DMS114 treated with DMSO at 0.1 percent for 48 hours (cell line): Measurements from ENCODE around the gene LRP1B.
"Not testable (repeated sequence)": the region's sequence is repeated elsewhere in the genome, so short reads cannot be mapped to it uniquely, and the experiment has no call there.

Source experiments
- DNase-seq: peaks from one replicate; lab custom pipeline; 2025; ENCODE audit not compliant: unreplicated experiment; lab: John Stamatoyannopoulos, UW

Gene LRP1B

DNA sequence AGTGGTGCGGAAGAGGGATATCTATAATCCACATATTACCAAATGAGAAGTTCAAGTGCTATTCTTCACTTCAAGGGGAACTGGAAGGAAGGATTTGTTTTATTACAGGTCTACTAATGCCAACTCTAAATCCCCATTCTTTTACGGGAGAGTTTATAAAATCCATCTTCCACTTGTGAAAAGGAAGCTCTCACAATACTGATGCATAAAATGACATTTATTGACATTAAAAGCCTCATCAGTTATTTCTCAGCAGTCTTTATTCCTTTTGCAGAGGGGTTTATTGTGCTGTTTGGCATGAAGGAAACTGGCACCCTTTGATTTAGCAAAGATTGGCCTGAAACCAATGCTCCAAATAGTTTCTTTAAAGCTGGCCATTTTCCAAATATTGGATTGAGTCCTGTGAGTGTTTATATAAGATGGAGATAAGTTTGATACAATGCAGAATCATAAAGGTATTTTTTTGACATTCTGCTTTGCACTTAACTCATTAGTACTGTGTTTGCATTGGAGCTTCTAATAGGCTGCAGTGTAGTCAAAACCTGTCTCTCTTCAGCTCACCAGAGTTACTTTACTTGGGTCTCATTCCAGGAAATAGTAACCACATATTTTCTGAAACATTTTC lies 26.6 kb downstream of the LRP1B start:
- no peak for DNase-seq

DNA sequence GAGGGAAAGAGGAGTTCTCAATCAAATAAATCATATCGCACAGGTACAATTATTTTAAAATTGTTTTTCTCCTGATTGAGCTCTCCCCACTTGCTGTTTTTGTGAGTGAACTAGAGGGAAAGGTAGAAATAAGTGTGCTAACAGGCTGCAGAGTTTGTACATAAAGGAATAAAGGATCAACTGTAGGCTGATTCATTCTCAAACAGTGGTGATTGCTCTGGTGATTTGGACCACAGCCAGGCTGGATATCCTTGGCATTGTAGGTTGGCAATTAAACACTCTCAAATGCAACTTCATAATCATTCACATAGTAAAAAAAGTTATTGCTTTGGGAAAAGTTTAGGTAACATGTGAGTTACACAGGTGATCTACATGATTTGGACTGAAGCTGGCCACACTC lies 29.8 kb downstream of the LRP1B start:
- no peak for DNase-seq

DNA sequence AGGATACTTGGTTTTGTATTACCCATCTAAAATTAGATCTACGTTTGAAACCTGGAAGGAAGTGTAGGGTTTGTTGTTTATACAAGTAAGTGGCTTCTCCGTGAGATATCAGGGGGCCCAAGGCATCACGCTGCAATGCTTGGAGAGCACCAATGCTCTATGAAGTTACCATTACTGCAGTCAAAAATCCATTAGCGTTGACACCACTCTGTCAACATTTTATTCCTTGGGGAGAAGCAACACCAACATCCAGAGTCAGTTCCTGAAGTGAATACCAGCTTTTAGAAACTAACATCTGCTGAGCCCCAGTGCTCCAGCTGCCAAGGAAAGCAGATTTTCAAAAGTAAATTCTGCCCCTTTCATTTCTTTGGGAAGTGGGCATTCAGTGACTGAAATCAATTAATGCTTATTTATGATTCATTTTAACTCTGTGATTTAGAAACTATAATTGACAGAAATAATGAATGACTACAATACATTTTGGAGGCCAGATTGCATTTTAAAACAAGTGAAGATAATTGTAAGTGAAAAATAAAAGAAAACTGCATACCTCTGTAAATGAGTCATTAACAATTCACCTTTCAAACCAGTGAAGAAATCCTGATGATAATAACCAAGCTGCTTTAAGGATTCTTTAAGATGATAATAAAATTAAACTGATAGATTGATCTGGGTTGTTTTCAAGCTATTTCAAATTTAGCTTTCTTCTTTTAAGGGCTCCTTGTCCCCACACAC lies 30.5 kb downstream of the LRP1B start:
- no peak for DNase-seq

DNA sequence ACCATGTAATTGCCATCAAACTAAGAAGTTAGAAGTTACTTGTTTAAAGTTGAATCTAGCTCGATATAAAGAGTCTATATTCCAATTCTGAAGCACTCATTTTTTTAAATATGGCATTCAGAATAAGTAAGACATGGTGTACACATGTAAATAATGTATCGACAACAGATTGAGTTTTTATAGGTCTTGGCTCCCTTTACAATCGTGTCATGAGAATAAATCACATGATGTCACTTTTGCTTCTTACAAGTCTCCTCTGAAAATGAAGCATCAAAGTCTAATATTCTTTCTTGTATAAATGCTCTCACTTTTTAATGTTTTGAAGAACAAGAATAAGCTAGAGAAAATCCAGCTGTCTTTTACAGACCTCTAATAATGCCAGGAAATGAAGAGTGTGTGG lies 33.1 kb downstream of the LRP1B start:
- no peak for DNase-seq

DNA sequence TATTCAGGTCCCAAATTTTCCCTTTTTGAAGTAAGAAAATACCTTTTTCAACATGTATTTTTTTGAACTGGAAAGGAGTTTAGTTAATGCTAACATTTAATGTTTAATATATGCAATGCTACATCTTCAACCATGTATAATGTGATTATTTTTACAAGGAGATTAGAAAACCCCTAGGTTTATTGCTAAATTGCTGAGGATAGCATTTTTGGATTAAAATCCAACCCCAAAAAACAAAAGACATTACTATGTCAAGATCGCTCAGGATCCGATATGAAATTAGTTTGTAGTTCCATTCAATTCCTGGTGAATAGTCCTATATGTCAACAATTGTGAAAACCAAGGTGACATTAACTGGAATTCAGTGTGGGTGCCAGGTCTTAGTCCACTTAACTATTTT lies 35.2 kb downstream of the LRP1B start:
- no peak for DNase-seq

DNA sequence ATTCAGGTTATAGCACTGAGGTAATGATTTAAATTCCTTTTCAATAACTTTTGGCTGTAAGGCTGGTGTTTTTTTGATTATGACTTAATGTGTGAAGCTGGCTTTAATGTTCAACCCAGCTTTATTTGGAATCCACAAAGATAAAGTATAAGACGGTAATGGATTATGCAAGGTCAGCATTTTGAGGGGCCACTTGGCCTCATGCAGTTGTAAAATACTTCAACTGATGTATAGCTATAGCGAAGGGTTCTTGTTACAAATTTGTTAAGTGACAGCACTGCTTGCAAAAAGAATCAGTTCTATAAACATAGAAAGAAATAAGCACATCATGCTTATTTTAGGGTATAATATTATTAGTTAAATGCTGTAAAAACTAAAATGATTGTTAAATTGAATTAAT lies 36.6 kb downstream of the LRP1B start:
- DNase-seq = no peak

DNA sequence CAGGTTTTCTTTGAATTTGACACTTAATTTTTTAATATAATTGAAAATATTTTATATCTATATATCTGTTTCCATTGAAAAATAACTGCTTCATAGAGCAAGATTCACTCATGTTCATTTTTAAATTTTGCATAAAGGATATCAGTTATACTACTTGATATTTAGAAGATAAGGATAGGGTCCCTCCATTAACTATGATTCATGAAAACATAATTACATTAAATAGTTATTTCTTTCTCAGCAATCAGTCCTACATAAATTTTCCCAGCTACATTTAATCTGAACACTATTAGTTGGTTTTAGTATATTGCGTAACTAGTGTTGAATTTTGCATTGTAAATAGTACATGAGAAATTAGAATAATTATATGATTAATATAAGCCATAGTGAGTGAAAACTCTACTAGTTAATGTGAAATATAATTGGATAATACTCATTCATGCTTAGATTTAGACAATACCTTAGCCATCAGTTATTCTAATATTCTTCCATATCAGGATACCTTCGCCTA lies 42.7 kb downstream of the LRP1B start:
- DNase-seq = no peak

DNA sequence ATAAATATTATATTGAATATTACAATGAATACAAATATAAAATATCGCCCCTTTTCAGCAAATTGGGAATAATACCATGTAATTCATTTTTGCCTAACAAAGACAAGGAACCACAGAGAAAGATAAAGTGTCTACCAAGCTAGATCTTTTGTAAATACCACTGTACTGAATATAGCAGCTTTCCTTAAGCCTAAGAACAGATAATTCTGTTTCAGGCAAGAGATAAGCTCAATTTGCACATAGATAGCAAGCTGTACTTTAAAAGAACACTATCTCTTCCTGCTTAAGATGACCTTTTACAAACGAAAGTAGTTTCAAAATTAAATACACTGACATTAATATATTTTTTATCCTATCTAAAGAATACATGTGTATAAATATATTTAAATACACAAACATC lies 43.2 kb downstream of the LRP1B start:
- DNase-seq = not testable (repeated sequence)

DNA sequence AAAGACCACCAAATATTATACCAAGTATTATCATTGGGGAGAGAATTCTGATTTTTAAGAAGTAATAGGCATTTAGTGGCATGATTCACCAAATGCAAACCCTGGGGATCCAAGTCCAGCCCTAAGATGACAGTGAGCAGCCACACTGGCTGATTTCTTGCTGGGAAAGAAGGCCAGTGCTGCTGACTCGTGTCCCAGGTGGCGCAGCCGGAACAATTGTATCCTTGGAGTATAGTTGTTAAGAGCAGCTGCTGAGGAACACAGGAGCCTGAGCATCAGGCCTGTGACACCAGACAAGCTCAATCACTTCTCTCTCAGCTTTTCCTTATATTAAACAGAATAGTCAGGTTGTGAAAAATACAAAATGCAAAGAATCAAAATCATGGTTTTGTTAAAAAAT lies 48.4 kb downstream of the LRP1B start:
- no peak for DNase-seq

DNA sequence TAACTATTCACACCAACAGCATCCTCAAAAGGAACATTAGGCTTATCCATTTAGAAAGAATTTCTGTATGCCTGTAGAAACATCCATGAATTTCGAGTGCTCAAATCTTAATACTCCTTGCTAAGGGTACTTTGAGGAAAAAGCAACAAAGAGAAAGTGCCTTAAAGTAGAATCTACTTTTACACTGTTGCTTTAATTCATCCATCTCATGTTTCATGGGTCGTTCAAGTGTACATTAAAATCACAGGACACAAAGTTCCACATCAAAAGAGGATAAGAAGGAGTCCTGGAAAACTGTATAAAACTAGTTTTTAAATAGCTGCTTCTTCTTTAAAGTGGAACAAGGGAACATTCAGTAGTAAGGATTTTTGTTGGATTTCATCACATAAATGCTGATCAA lies 54.5 kb downstream of the LRP1B start:
- no peak for DNase-seq

DNA sequence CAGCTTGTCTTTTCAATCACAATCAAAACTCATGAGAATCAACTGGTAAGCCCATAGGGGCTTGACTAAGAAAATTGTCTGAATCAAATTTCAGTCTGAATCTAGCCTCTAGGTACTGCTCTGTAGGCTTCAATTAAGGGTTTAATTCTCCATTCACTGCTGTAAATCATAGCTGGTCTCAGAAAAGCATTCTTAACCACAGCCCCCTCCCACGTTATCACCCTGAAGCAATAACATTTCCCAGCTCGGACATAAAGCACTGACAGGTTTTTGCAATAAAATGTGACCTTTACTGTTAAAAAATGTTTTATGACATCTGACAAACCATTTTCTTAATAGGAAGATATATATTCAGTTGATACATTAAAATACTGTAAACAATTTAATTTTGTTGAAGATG lies 55.0 kb downstream of the LRP1B start:
- DNase-seq = no peak

DNA sequence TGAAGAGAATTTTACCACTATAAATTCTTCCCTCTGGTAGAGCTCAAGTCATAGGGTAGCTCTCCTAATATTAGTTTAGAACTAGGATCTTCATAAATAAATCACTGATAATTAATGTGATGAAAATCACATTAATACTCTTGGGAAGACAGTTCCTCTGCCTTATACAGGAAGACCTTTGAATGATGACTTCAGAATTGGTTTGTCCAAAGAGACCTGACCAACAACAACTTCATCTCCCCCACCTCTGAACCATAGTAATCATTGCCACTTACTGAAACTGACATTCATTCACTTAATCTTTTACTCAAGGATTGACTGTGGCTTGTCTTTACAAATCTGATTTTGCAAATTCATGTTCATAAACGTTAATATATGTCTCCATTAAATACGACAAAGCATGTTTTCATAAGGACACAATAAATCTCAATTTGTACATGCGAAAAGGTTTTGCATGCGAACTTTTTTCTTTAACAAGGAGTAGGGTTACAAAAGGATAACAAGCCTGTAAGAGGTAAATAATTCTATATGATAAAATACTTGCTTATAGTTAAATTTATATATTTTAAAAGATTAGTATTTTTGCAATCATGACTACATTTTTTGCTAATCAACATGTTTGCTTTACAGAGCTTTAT lies 61.4 kb downstream of the LRP1B start:
- no peak for DNase-seq

DNA sequence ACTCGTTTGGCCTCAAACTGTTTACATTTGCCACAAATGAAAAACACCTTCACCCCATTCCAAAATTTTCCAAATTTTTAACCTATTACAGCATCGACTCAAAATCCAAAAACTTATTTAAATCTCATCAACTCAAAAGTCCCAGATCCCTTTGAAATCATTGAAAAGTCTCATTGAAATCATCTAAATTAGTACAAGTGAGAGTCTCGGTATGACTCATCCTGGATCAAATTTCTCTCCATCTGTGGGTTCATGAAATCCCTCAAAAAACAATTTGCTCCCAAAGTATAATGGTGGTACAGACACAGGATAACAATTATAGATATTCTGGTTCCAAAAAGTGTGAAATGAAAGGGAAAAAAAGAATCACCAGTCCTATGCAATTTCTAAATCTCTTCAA lies 65.1 kb downstream of the LRP1B start:
- no peak for DNase-seq

DNA sequence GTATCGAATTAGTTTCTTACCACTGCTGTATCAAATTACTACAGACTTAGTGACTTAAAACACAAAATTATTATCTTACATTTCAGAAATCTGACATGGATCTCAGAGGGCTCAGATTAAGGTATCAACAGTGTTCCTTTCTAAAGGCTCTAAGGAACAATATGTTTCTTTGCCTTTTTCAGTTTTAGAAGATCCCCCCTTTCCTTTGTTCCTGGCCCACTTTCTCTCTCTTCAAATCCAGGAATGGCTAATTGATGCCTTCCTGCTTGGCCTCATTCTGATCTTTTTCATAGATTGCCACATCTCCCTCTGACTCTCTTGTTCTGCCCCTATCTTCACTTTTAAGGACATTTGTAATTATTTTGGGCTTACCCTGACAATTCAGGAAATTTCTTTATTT lies 65.7 kb downstream of the LRP1B start:
- no peak for DNase-seq

DNA sequence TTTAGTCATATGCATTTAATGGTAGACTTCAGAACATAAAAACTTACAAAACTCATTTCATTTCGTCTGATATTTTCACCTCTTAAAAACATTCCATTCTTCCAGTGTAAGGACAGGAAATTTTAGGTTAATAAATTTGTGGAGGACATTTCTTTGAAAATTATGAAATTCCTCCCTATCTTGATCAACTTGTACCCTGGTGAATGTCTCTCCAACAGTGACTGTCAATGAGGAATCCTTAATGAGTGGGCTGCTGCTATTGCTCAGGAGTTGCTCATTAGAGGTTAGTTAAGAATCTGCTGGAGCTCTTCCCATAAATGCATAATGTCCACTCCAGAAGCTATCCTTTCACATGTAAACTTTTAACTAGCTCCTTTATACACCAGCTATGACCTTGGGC lies 69.1 kb downstream of the LRP1B start:
- no peak for DNase-seq

DNA sequence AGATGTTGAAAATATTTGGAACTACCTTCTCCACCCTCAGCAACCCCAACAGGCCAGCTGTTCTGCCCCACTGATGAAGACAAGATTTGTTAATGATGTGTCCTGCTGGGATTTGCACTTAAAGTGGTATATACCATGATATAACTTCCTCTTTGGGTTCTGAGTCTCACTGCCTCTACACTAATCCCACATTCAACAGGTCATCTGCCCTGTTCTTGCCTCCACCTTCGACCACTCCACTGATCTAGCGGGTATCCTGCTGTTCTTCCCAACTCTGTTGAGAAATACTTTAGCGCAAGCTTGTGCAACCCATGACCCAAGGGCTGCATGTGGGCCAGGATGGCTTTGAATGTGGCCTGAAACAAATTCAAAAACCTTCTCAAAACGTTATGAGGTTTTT lies 72.7 kb downstream of the LRP1B start:
- DNase-seq = no peak

DNA sequence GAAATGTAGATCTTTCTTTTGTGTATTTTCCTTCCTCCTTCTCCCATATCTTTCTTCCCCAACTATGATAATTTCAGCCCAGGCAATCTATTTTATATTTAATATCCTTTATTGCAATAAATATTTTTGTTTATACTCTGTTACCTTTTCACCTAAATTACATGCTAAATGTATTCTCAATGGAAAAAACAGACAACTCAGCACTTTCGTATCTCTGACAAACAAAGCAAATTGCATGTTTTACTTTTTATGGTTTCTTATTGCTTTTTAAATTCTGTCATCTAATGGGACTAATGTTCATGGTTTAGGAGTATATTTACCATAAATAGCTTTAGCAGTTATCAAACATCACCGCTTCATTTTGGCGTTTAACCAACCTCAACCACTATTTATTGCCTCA lies 74.0 kb downstream of the LRP1B start:
- DNase-seq = no peak

DNA sequence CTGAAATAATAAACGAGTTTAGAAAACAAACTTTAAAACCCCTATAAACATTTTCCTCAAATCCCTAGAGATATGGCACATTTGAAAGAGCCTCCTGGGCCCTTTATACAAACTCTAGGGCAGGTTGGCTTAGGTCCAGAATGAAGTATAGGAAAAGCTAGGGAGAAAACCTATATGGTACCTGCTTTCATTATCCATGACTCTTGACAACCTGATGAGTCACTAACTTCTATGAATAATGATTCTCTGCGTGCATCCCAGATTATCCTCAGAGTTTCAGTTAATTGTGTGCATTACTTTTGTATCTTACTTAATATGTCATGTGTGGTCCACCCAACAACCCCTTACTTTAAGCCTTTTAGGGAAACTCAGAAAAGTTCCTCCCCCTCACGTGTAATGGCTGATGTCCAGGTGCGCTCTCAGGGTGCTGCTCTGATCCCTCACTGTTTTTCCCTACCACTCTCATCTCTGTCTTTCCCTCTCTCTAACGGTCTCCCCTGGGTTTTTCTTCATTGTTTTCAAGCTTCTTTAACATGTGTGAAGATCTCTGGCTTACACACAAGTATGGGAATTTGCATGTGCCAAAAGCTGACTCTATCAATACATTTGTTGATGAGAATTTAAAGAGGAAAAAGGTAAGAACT lies 78.5 kb downstream of the LRP1B start:
- no peak for DNase-seq

DNA sequence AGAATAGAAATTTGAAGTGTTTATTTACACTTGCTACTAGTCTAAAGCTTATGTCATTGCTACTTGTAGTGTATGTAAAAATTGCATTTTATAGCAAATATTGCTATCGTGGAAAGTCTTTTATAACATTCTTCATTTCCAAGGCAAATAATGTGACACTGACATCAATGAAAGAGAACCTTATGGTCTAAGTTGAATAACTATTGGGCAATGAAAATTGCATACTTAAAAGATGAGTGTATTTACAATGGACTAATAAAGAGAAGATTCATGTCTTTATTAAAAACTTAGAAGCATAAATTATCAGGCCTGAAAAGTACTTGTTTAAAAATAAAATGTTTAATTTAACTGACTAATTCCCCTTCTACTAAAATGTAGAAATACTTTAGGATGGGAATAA lies 82.2 kb downstream of the LRP1B start:
- no peak for DNase-seq

DNA sequence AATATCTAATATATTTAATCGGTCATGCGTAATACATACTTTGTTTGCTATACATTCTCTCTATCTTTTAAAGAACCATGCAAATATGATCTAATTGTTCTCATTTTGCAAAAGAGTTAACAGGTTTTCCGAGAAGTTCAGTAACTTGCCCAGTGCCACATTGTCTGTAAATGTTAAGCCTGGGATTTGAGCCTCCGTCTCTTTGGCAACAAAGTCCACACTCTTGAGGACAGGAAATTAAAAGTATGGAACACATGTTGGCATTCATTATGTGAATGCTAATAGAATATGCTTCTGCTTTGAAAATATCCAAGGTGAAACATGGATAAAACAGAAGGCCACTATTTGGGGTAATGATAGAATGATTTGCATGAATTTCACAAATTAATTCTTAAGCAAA lies 85.2 kb downstream of the LRP1B start:
- no peak for DNase-seq

DNA sequence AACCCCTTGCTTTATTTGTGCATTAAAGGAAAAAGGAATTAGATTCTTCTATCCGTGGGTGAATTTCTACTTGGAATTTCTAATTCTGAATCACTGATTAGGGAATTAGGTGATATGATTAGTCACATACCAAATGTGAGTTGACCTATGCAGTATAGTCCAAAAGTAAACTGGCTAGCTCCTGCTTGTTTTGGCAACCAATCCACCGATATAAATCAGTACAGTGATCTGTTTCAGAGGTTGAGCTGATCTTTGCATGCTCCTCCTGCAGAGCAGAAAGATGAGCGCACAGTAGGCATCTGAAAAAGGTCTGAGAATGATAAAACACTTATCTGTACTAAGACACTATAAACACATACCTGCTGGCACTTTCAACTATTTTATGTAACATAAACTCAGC lies 86.6 kb downstream of the LRP1B start:
- DNase-seq = no peak
